H9 (cell line): ENCODE measurements around the gene CALN1. TPM values are rescaled to one million over a fixed set of nuclear protein-coding genes. Genes with fewer than 3 reads are reported as not detected.

Source experiments
- DNase-seq: peaks from one replicate; pipeline ENCODE4 v3.0.0-alpha.2; 2017
- H2AFZ ChIP-seq: one replicate; pipeline ENCODE4 v1.6.1; 2013; ENCODE audit warnings: mild to moderate bottlenecking, low read length, control low read depth, moderate library complexity
- H2AK5ac ChIP-seq: 2 replicates; pipeline ENCODE4 v1.6.1; 2013; ENCODE audit warnings: low read length, control low read depth, mixed read lengths; ENCODE audit not compliant: insufficient read length
- H2BK120ac ChIP-seq: one replicate; pipeline ENCODE4 v1.6.1; 2013; ENCODE audit warnings: low read depth, mild to moderate bottlenecking, low read length, control low read depth, inconsistent platforms; ENCODE audit not compliant: poor library complexity, severe bottlenecking
- H2BK12ac ChIP-seq: 2 replicates; pipeline ENCODE4 v1.6.1; 2013; ENCODE audit warnings: low read length, control low read depth, mixed read lengths, low read depth; ENCODE audit not compliant: insufficient read length
- H2BK15ac ChIP-seq: 2 replicates; pipeline ENCODE4 v1.6.1; 2013; ENCODE audit warnings: low read depth, low read length, control low read depth
- H2BK20ac ChIP-seq: one replicate; pipeline ENCODE4 v1.6.1; 2013; ENCODE audit warnings: low read depth, mild to moderate bottlenecking, low read length, control low read depth, inconsistent platforms; ENCODE audit not compliant: poor library complexity, severe bottlenecking
- H2BK5ac ChIP-seq: 2 replicates; pipeline ENCODE4 v1.6.1; 2013; ENCODE audit warnings: low read length, control low read depth, mixed read lengths; ENCODE audit not compliant: insufficient read length
- H3K14ac ChIP-seq: 2 replicates; pipeline ENCODE4 v1.6.1; 2013; ENCODE audit warnings: low read length, control low read depth; ENCODE audit not compliant: insufficient read depth
- H3K18ac ChIP-seq: 2 replicates; pipeline ENCODE4 v1.6.1; 2013; ENCODE audit warnings: low read depth, mild to moderate bottlenecking, mixed read lengths, low read length, control low read depth; ENCODE audit not compliant: insufficient read length
- H3K23ac ChIP-seq: 2 replicates; pipeline ENCODE4 v1.6.1; 2013; ENCODE audit warnings: low read length, control low read depth, mixed read lengths, low read depth; ENCODE audit not compliant: insufficient read length
- H3K23me2 ChIP-seq: 2 replicates; pipeline ENCODE4 v1.6.1; 2013; ENCODE audit warnings: low read depth, mild to moderate bottlenecking, mixed read lengths, low read length, control low read depth; ENCODE audit not compliant: insufficient read length, poor library complexity, severe bottlenecking
- H3K27ac ChIP-seq: 2 replicates; pipeline ENCODE4 v1.5.1; 2013; ENCODE audit warnings: low read length, control low read depth, mixed read lengths, low read depth; ENCODE audit not compliant: insufficient read length
- H3K27me3 ChIP-seq: 2 replicates; pipeline ENCODE4 v1.6.1; 2013; ENCODE audit warnings: low read length, control low read depth, inconsistent platforms; ENCODE audit not compliant: insufficient read depth
- H3K4ac ChIP-seq: 2 replicates; pipeline ENCODE4 v1.6.1; 2013; ENCODE audit warnings: low read depth, mild to moderate bottlenecking, control low read depth, inconsistent platforms, low read length, moderate library complexity
- H3K4me1 ChIP-seq: 2 replicates; pipeline ENCODE4 v1.6.1; 2013; ENCODE audit warnings: low read length, control low read depth, inconsistent platforms; ENCODE audit not compliant: insufficient read depth
- H3K4me2 ChIP-seq: 2 replicates; pipeline ENCODE4 v1.6.1; 2013; ENCODE audit warnings: low read length, control low read depth, mixed read lengths; ENCODE audit not compliant: insufficient read length, insufficient read depth
- H3K56ac ChIP-seq: 2 replicates; pipeline ENCODE4 v1.6.1; 2013; ENCODE audit warnings: low read depth, mild to moderate bottlenecking, mixed read lengths, low read length, control low read depth; ENCODE audit not compliant: insufficient read length
- H3K79me1 ChIP-seq: 2 replicates; pipeline ENCODE4 v1.6.1; 2013; ENCODE audit warnings: low read depth, mild to moderate bottlenecking, moderate library complexity, low read length, control low read depth, inconsistent platforms; ENCODE audit not compliant: insufficient read depth, poor library complexity, severe bottlenecking
- H3K79me2 ChIP-seq: 2 replicates; pipeline ENCODE4 v1.6.1; 2013; ENCODE audit warnings: low read length, control low read depth, inconsistent platforms; ENCODE audit not compliant: insufficient read depth
- H3K9ac ChIP-seq: 2 replicates; pipeline ENCODE4 v1.6.1; 2013; ENCODE audit warnings: low read length, control low read depth, mixed read lengths; ENCODE audit not compliant: insufficient read length; ENCODE audit errors: extremely low read depth
- H3K9me3 ChIP-seq: one replicate; pipeline ENCODE4 v1.6.1; 2013; ENCODE audit warnings: low read depth, low read length, inconsistent platforms; ENCODE audit not compliant: control insufficient read depth
- H3T11ph ChIP-seq: one replicate; pipeline ENCODE4 v1.6.1; 2013; ENCODE audit warnings: mild to moderate bottlenecking, low read length, control low read depth, inconsistent platforms
- H4K20me1 ChIP-seq: one replicate; pipeline ENCODE4 v1.6.1; 2013; ENCODE audit not compliant: control insufficient read depth, insufficient read length, insufficient read depth
- H4K5ac ChIP-seq: 2 replicates; pipeline ENCODE4 v1.6.1; 2013; ENCODE audit warnings: low read depth, mild to moderate bottlenecking, mixed read lengths, low read length, control low read depth; ENCODE audit not compliant: insufficient read length
- H4K8ac ChIP-seq: replicated peaks from 2 replicates; pipeline ENCODE4 v1.6.1; 2013; ENCODE audit warnings: low read length, control low read depth, mixed read lengths, low read depth; ENCODE audit not compliant: insufficient read length
- H4K91ac ChIP-seq: 2 replicates; pipeline ENCODE4 v1.6.1; 2013; ENCODE audit warnings: low read depth, mild to moderate bottlenecking, moderate library complexity, mixed read lengths, low read length, control low read depth; ENCODE audit not compliant: insufficient read length
- H3K27ac Mint-ChIP-seq, 3 experiments: 2 replicates in 2 of 3; 3 replicates in 1 of 3; pipeline ENCODE4 v1.8.0; 2020 to 2021; ENCODE audit warnings: mixed read lengths in 3 of 3, mild to moderate bottlenecking in 1 of 3, moderate library complexity in 1 of 3
- H3K27me3 Mint-ChIP-seq: 2 replicates; pipeline ENCODE4 v1.8.0; 2021; ENCODE audit warnings: low read depth, mild to moderate bottlenecking, moderate library complexity, mixed read lengths
- H3K36me3 Mint-ChIP-seq, 3 experiments: 2 replicates in 2 of 3; 3 replicates in 1 of 3; pipeline ENCODE4 v1.8.0; 2020 to 2021; ENCODE audit warnings: low read depth in 3 of 3, mixed read lengths in 3 of 3; ENCODE audit not compliant: insufficient read depth in 1 of 3
- H3K4me1 Mint-ChIP-seq, 2 experiments: 2 replicates each; pipeline ENCODE4 v1.8.0; 2020; ENCODE audit warnings: mixed read lengths in 2 of 2
- H3K4me3 Mint-ChIP-seq, 2 experiments: 2 replicates in 1 of 2; 3 replicates in 1 of 2; pipeline ENCODE4 v1.8.0; 2020 to 2021; ENCODE audit warnings: mild to moderate bottlenecking in 2 of 2, mixed read lengths in 2 of 2, moderate library complexity in 1 of 2
- H3K9me3 Mint-ChIP-seq, 2 experiments: 2 replicates in 1 of 2; 3 replicates in 1 of 2; pipeline ENCODE4 v1.8.0; 2020; ENCODE audit warnings: mild to moderate bottlenecking in 2 of 2, mixed read lengths in 2 of 2, moderate library complexity in 1 of 2
- CTCF ChIP-seq: fragments of 200-600 bp; sonication (generic); conservative IDR thresholded peaks from 3 replicates; pipeline ENCODE4 v1.8.0; 2021; ENCODE audit warnings: antibody characterized with exemption, mild to moderate bottlenecking
- WGBS: extraction: QIAGEN DNeasy Blood & Tissue Kit; methylation state at CpG from one replicate; pipeline ENCODE4 v1.1.7; 2013; ENCODE audit warnings: missing lambda C conversion rate, low lambda C conversion rate, mixed read lengths; ENCODE audit not compliant: insufficient read length; ENCODE audit errors: extremely low coverage; 5-methylcytosine and 5-hydroxymethylcytosine counted together
- total RNA-seq: library from RNA; stranded (reverse); gene quantifications from 2 replicates; pipeline ENCODE4 v1.2.1, GENCODE V29; 2021

CALN1 gene
- total RNA-seq, 1 experiment from 2014 or later = 2.8 TPM

- H3K27ac ChIP-seq = no peak overlapping the region
- no peak overlapping the region for H4K8ac ChIP-seq
- no peak overlapping the region for H2BK20ac ChIP-seq
- no peaks in the 10 kb centered on the region for H4K20me1 ChIP-seq
- H3K4me2 ChIP-seq = no peak overlapping the region
- H2BK15ac ChIP-seq = no peak overlapping the region
- H3K4ac ChIP-seq = no peak overlapping the region
- H4K91ac ChIP-seq = no peak overlapping the region
- H3K9me3 Mint-ChIP-seq = no peaks in the 10 kb centered on the region; a peak in 1 of 5 replicates
- H3K9me3 ChIP-seq = no peaks in the 10 kb centered on the region
- no peak overlapping the region for H3K4me3 Mint-ChIP-seq
- WGBS = no CpG with 5 or more reads among the region's 9 CpGs
- H2BK120ac ChIP-seq = no peak overlapping the region
- H3K79me1 ChIP-seq = no peaks in the 10 kb centered on the region
- H4K5ac ChIP-seq = no peak overlapping the region
- no peaks in the 10 kb centered on the region for H3K36me3 Mint-ChIP-seq
- H3K27ac Mint-ChIP-seq = no peak overlapping the region
- H2BK5ac ChIP-seq = no peak overlapping the region
- no peak overlapping the region for H3K14ac ChIP-seq
- DNase-seq = no peak
- no peak overlapping the region for H3K56ac ChIP-seq
- no peak overlapping the region for H3K9ac ChIP-seq
- TF ChIP-seq CTCF = peak; percentile 68
- H3K27me3 Mint-ChIP-seq = no peaks in the 10 kb centered on the region
- peaks cover 0 to 6% of the 10 kb centered on the region in 2 experiments; a peak in 1 of 4 replicates for H3K4me1 Mint-ChIP-seq
- no peak overlapping the region for H3T11ph ChIP-seq
- no peaks in the 10 kb centered on the region for H3K79me2 ChIP-seq
- no peaks in the 10 kb centered on the region for H3K27me3 ChIP-seq
- H3K4me1 ChIP-seq = no peaks in the 10 kb centered on the region
- no peak overlapping the region for H2AK5ac ChIP-seq
- no peaks in the 10 kb centered on the region for H3K23me2 ChIP-seq
- H2BK12ac ChIP-seq = no peak overlapping the region
- no peak overlapping the region for H3K23ac ChIP-seq
- no peak overlapping the region for H3K18ac ChIP-seq
- H2AFZ ChIP-seq = no peak overlapping the region
Measured at GRCh38 chr7:72183835-72184234, 228.3 kb downstream of the CALN1 start.
